AG04450 (cell line): ENCODE data around the gene EFNA5. TPM values are rescaled to one million over a fixed set of nuclear protein-coding genes. Genes with fewer than 3 reads are reported as not detected.
"Not testable (repeated sequence)": the region's sequence is repeated elsewhere in the genome, so short reads cannot be mapped to it uniquely, and the experiment has no call there.

Experiments used
- CTCF ChIA-PET: fragments of 300-600, 350-600 bp; formaldehyde crosslinking; extraction: SDS; loops from one replicate; lab custom pipeline; 2022; ENCODE audit warnings: antibody characterized with exemption, inconsistent platforms; lab: Charles Lee
- POLR2A ChIA-PET: fragments of 350-600 bp; formaldehyde crosslinking; extraction: SDS; loops from one replicate; lab custom pipeline; 2021; ENCODE audit warnings: antibody characterized with exemption, inconsistent platforms; lab: Yijun Ruan, JAX
- DNase-seq: peaks from one replicate; pipeline ENCODE4 v3.0.0-alpha.2; 2011; ENCODE audit warnings: low read depth, low spot score
- H3K27ac ChIP-seq: one replicate; pipeline ENCODE4 v1.5.1; 2012; ENCODE audit warnings: low read depth, low read length, control low read depth
- H3K27me3 ChIP-seq: one replicate; pipeline ENCODE4 v1.6.0; 2012; ENCODE audit warnings: low read length; ENCODE audit not compliant: control insufficient read depth, insufficient read depth
- H3K4me3 ChIP-seq: 2 replicates; pipeline ENCODE4 v1.5.1; 2011; ENCODE audit warnings: mild to moderate bottlenecking, low read depth, low read length, control low read depth
- H3K9me3 ChIP-seq: 2 replicates; pipeline ENCODE4 v1.5.1; 2012; ENCODE audit warnings: low read length; ENCODE audit not compliant: control insufficient read depth, insufficient read depth
- polyA plus RNA-seq: library from polyadenylated mRNA; depleted of rRNA; stranded (reverse); fragments of >200 nt; gene quantifications from 2 replicates; pipeline ENCODE4 v1.2.3, GENCODE V29; 2011
- TF ChIP-seq, protein P1 (sequence below): IDR thresholded peaks from 2 replicates; pipeline ENCODE4 v1.5.1; 2011; ENCODE audit warnings: low read depth, low read length, control low read depth, inconsistent platforms

Gene EFNA5
- polyA plus RNA-seq, 1 experiment = 3.0 TPM

GRCh38 chr5:107436201-107436600 lies 234.5 kb downstream of the EFNA5 start:
- POLR2A ChIA-PET = no interaction called here
- TF ChIP-seq, protein P1, sequence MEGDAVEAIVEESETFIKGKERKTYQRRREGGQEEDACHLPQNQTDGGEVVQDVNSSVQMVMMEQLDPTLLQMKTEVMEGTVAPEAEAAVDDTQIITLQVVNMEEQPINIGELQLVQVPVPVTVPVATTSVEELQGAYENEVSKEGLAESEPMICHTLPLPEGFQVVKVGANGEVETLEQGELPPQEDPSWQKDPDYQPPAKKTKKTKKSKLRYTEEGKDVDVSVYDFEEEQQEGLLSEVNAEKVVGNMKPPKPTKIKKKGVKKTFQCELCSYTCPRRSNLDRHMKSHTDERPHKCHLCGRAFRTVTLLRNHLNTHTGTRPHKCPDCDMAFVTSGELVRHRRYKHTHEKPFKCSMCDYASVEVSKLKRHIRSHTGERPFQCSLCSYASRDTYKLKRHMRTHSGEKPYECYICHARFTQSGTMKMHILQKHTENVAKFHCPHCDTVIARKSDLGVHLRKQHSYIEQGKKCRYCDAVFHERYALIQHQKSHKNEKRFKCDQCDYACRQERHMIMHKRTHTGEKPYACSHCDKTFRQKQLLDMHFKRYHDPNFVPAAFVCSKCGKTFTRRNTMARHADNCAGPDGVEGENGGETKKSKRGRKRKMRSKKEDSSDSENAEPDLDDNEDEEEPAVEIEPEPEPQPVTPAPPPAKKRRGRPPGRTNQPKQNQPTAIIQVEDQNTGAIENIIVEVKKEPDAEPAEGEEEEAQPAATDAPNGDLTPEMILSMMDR = no peak
- Histone ChIP-seq H3K4me3 (no peak overlapping the region), H3K27me3 (no peaks in the 10 kb centered on the region), H3K27ac (no peak overlapping the region), H3K9me3 (peaks cover 2% of the 10 kb centered on the region; the same call in 1 of the 2 replicates)
- CTCF ChIA-PET = interaction anchor here (2.0 kb wide), 1 partner anchor 135 kb away, joined by 7 read pairs; no protein-coding TSS in a partner anchor
- no peak for DNase-seq

- no peak overlapping the region for H3K27ac ChIP-seq
- H3K27me3 ChIP-seq = no peaks in the 10 kb centered on the region
- TF ChIP-seq, protein P1 = no peak
- peaks cover 2% of the 10 kb centered on the region; the same call in 1 of the 2 replicates for H3K9me3 ChIP-seq
- no peak overlapping the region for H3K4me3 ChIP-seq
- CTCF ChIA-PET = interaction anchor here (2.0 kb wide), 1 partner anchor 137 kb away, joined by 7 read pairs; no protein-coding TSS in a partner anchor
- POLR2A ChIA-PET = no interaction called here
- DNase-seq = no peak
These were observed 235.7 kb downstream of the EFNA5 start for GRCh38 chr5:107435061-107435460.

GRCh38 chr5:107433646-107434045 lies 237.1 kb downstream of the EFNA5 start:
- H3K9me3 ChIP-seq, POLR2A ChIA-PET, DNase-seq, H3K27me3 ChIP-seq, H3K27ac ChIP-seq, H3K4me3 ChIP-seq: not testable (repeated sequence)
- CTCF ChIA-PET = interaction anchor here (1.1 kb wide), 1 partner anchor 138 kb away, joined by 3 read pairs; no protein-coding TSS in a partner anchor

DNA sequence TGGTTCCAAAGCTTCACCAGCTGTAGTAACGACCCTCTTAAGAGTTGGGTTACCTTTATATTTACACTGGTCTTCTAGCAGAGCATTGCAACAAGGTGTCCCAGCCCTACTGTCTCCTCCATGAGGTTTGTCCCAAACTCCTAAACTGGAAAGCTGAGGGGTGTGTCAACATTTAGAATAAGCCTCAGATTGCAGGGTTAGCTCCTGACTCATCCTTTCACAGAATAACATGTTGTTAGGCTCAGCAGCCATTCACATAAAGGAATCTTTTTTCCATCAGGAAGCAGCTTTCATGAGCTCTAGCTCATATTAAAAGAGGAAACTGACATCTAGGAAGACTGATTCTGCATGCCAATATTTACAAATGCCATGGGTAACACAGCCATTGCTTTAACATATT lies 238.7 kb downstream of the EFNA5 start:
- TF ChIP-seq, protein P1 = no peak
- ChIA-PET CTCF (interaction anchor here (0.7 to 1.0 kb wide), 2 partner anchors 140 to 1162 kb away, joined by 3 to 4 read pairs; no protein-coding TSS in a partner anchor), POLR2A (interaction anchor here (1.0 kb wide), 1 partner anchor 23 kb away, joined by 3 read pairs; no protein-coding TSS in a partner anchor)
- DNase-seq = no peak
- H3K27me3 ChIP-seq = no peaks in the 10 kb centered on the region
- H3K27ac ChIP-seq = no peak overlapping the region
- no peaks in the 10 kb centered on the region for H3K9me3 ChIP-seq
- H3K4me3 ChIP-seq = no peak overlapping the region

- Histone ChIP-seq H3K27me3 (no peaks in the 10 kb centered on the region), H3K9me3 (no peaks in the 10 kb centered on the region), H3K4me3 (no peak overlapping the region), H3K27ac (no peak overlapping the region)
- ChIA-PET CTCF (interaction anchor here (0.6 to 0.7 kb wide), 2 partner anchors 401 to 1162 kb away, joined by 3 to 5 read pairs; no protein-coding TSS in a partner anchor), POLR2A (interaction anchor here (1.0 kb wide), 1 partner anchor 23 kb away, joined by 3 read pairs; no protein-coding TSS in a partner anchor)
- TF ChIP-seq, protein P1 = no peak
- DNase-seq = no peak
These were observed 239.2 kb downstream of the EFNA5 start for GRCh38 chr5:107431536-107431935.
